ENCODE measurements around the gene LPCAT1.

LPCAT1 gene

GRCh38 chr5:1520791-1521453 is 2.8 kb downstream of the LPCAT1 start:
- Histone ChIP-seq H3K4me2 (peak overlapping the region; percentile 67; the same call in 1 of the 2 replicates), H3K27ac (no peak overlapping the region), H3K4me3 (IDR thresholded peaks at IDR 0.05; ENCODE audit: insufficient read depth, low read depth, low read length) (no peak overlapping the region), H4K20me1 (ENCODE audit: insufficient read depth) (peaks cover 16% of the 10 kb centered on the region), H3K4me1 (ENCODE audit: low read depth, poor library complexity, severe bottlenecking) (peaks cover 19% of the 10 kb centered on the region), H2AFZ (ENCODE audit: low read depth) (no peak overlapping the region), H3K36me3 (ENCODE audit: insufficient read depth) (peaks cover 15% of the 10 kb centered on the region; the same call in 1 of the 2 replicates), H3K27me3 (ENCODE audit: insufficient read depth, low read depth) (no peaks in the 10 kb centered on the region), H3K9ac (no peak overlapping the region), H3K79me2 (ENCODE audit: insufficient read depth, low read depth) (peaks cover 72% of the 10 kb centered on the region)
- TF ChIP-seq CTCF (conservative IDR thresholded peaks at IDR 0.05; ENCODE audit: low read depth, low read length), result no peak

GRCh38 chr5:1519631-1520210 is 4.0 kb downstream of the LPCAT1 start:
- Histone ChIP-seq H3K79me2 (ENCODE audit: insufficient read depth, low read depth) (peaks cover 84% of the 10 kb centered on the region), H4K20me1 (ENCODE audit: insufficient read depth) (peaks cover 16% of the 10 kb centered on the region), H3K27me3 (ENCODE audit: insufficient read depth, low read depth) (no peaks in the 10 kb centered on the region), H2AFZ (ENCODE audit: low read depth) (no peak overlapping the region), H3K4me1 (ENCODE audit: low read depth, poor library complexity, severe bottlenecking) (peaks cover 19% of the 10 kb centered on the region), H3K9ac (no peak overlapping the region), H3K4me2 (no peak overlapping the region), H3K36me3 (ENCODE audit: insufficient read depth) (peaks cover 15% of the 10 kb centered on the region; the same call in 1 of the 2 replicates), H3K27ac (no peak overlapping the region), H3K4me3 (IDR thresholded peaks at IDR 0.05; ENCODE audit: insufficient read depth, low read depth, low read length) (no peak overlapping the region)
- no peak for TF ChIP-seq CTCF (conservative IDR thresholded peaks at IDR 0.05; ENCODE audit: low read depth, low read length)

- Histone ChIP-seq H3K9ac (no peak overlapping the region), H3K4me3 (IDR thresholded peaks at IDR 0.05; ENCODE audit: insufficient read depth, low read depth, low read length) (no peak overlapping the region), H2AFZ (ENCODE audit: low read depth) (no peak overlapping the region), H3K4me2 (no peak overlapping the region), H4K20me1 (ENCODE audit: insufficient read depth) (peaks cover 20% of the 10 kb centered on the region), H3K27me3 (ENCODE audit: insufficient read depth, low read depth) (no peaks in the 10 kb centered on the region), H3K4me1 (ENCODE audit: low read depth, poor library complexity, severe bottlenecking) (peaks cover 14% of the 10 kb centered on the region), H3K36me3 (ENCODE audit: insufficient read depth) (peaks cover 15% of the 10 kb centered on the region; the same call in 1 of the 2 replicates), H3K79me2 (ENCODE audit: insufficient read depth, low read depth) (peaks cover 98% of the 10 kb centered on the region), H3K27ac (no peak overlapping the region)
- TF ChIP-seq CTCF (conservative IDR thresholded peaks at IDR 0.05; ENCODE audit: low read depth, low read length), result no peak
Measured at GRCh38 chr5:1517838-1518237, 5.9 kb downstream of the LPCAT1 start.

GRCh38 chr5:1516615-1517601 is 6.9 kb downstream of the LPCAT1 start:
- no peak for TF ChIP-seq CTCF (conservative IDR thresholded peaks at IDR 0.05; ENCODE audit: low read depth, low read length)
- Histone ChIP-seq H3K4me1 (ENCODE audit: low read depth, poor library complexity, severe bottlenecking) (peaks cover 11% of the 10 kb centered on the region), H3K27ac (no peak overlapping the region), H3K4me2 (no peak overlapping the region), H3K36me3 (ENCODE audit: insufficient read depth) (peaks cover 15% of the 10 kb centered on the region; the same call in 1 of the 2 replicates), H3K27me3 (ENCODE audit: insufficient read depth, low read depth) (no peaks in the 10 kb centered on the region), H3K79me2 (ENCODE audit: insufficient read depth, low read depth) (peaks cover 98% of the 10 kb centered on the region), H4K20me1 (ENCODE audit: insufficient read depth) (peaks cover 20% of the 10 kb centered on the region), H3K9ac (no peak overlapping the region; the same call in 1 of the 2 replicates), H2AFZ (ENCODE audit: low read depth) (no peak overlapping the region), H3K4me3 (IDR thresholded peaks at IDR 0.05; ENCODE audit: insufficient read depth, low read depth, low read length) (no peak overlapping the region)

All from KMS-11 (cell line).